A673 (cell line): ENCODE data around the gene NFIB. TPM values are rescaled to one million over a fixed set of nuclear protein-coding genes. Genes with fewer than 3 reads are reported as not detected.

Experiments used
- BruUV-seq: library from RNA; stranded (reverse); fragments of 400-500 nt; replicated peaks from 2 replicates; lab custom pipeline; 2021; lab: Mats Ljungman, UMichigan
- CTCF ChIA-PET: fragments of 300-600 bp; sonication (Branson Sonifier 250); formaldehyde crosslinking; loops from one replicate; lab custom pipeline; 2022; ENCODE audit warnings: antibody characterized with exemption; lab: Charles Lee
- POLR2A ChIA-PET: fragments of 300-600 bp; sonication (Branson Sonifier 250); formaldehyde crosslinking; loops from one replicate; lab custom pipeline; 2022; ENCODE audit warnings: antibody characterized with exemption; ENCODE audit not compliant: low non-redundant PET; lab: Charles Lee
- DNase-seq: peaks from one replicate; pipeline ENCODE4 v3.0.0-alpha.2; 2015; ENCODE audit warnings: low spot score
- H3K27ac ChIP-seq: fragments of 200-600 bp; sonication (generic); 2 replicates; pipeline ENCODE4 v1.5.1; 2016; ENCODE audit warnings: mixed run types, low read depth, mild to moderate bottlenecking, mixed read lengths, antibody characterized with exemption, low read length; ENCODE audit not compliant: poor library complexity, severe bottlenecking
- H3K27me3 ChIP-seq: fragments of 200-600 bp; sonication (generic); replicated peaks from 2 replicates; pipeline ENCODE4 v1.6.1; 2017; ENCODE audit warnings: mixed run types, low read depth, mild to moderate bottlenecking, mixed read lengths, antibody characterized with exemption, low read length; ENCODE audit not compliant: insufficient read depth, poor library complexity
- H3K36me3 ChIP-seq: fragments of 200-600 bp; sonication (generic); 2 replicates; pipeline ENCODE4 v1.6.1; 2016; ENCODE audit warnings: mixed run types, mild to moderate bottlenecking, mixed read lengths, antibody characterized with exemption, low read length; ENCODE audit not compliant: insufficient read depth, poor library complexity, severe bottlenecking
- H3K4me1 ChIP-seq: fragments of 200-600 bp; sonication (generic); 2 replicates; pipeline ENCODE4 v1.6.1; 2017; ENCODE audit warnings: mixed run types, mild to moderate bottlenecking, mixed read lengths, antibody characterized with exemption, low read length; ENCODE audit not compliant: insufficient read depth, poor library complexity, severe bottlenecking
- H3K4me3 ChIP-seq: fragments of 200-600 bp; sonication (generic); 2 replicates; pipeline ENCODE4 v1.5.1; 2016; ENCODE audit warnings: low read depth, mixed run types, mild to moderate bottlenecking, mixed read lengths, low read length; ENCODE audit not compliant: poor library complexity, severe bottlenecking
- H3K9me3 ChIP-seq: fragments of 200-600 bp; sonication (generic); 2 replicates; pipeline ENCODE4 v1.6.1; 2016; ENCODE audit warnings: mixed run types, low read depth, mild to moderate bottlenecking, mixed read lengths, antibody characterized with exemption, low read length; ENCODE audit not compliant: poor library complexity, severe bottlenecking
- CTCF ChIP-seq: fragments of 300-800, 200-600 bp; sonication (generic); conservative IDR thresholded peaks from 2 replicates; pipeline ENCODE4 v1.5.1; 2017; ENCODE audit warnings: low read depth, mild to moderate bottlenecking, antibody characterized with exemption, low read length, moderate library complexity, mixed read lengths
- EZH2 ChIP-seq: fragments of 200-600 bp; sonication (generic); IDR thresholded peaks from 2 replicates; pipeline ENCODE4 v1.6.1; 2017; ENCODE audit warnings: borderline replicate concordance, low read depth, mild to moderate bottlenecking, mixed read lengths, antibody characterized with exemption, low read length; ENCODE audit not compliant: poor library complexity, severe bottlenecking
- intact Hi-C: fragments of 100-400 bp; cut with micrococcal nuclease; formaldehyde crosslinking; loops from one replicate; pipeline ENCODE4 v1.10.0; 2022; ENCODE audit not compliant: unreplicated experiment
- total RNA-seq: library from RNA; stranded (reverse); gene quantifications from 2 replicates; pipeline ENCODE4 v1.2.3, GENCODE V29; 2021

The NFIB gene
- total RNA-seq, 1 experiment from 2014 or later = 41.2 TPM

GRCh38 chr9:14165376-14166035 lies 148.4 kb downstream of the NFIB start:
- H3K27ac ChIP-seq = no peak overlapping the region
- TF ChIP-seq EZH2 (no peak), CTCF (no peak)
- ChIA-PET CTCF (no interaction called here), POLR2A (no interaction called here)
- BruUV-seq = no TSS peak
- no peaks in the 10 kb centered on the region for H3K9me3 ChIP-seq
- no peak overlapping the region for H3K4me3 ChIP-seq
- no peaks in the 10 kb centered on the region for H3K4me1 ChIP-seq
- intact Hi-C loops = no loop called here
- H3K27me3 ChIP-seq = no peaks in the 10 kb centered on the region
- H3K36me3 ChIP-seq = no peaks in the 10 kb centered on the region
- no peak for DNase-seq

- Histone ChIP-seq H3K4me1 (peaks cover 4% of the 10 kb centered on the region), H3K27ac (no peak overlapping the region), H3K4me3 (no peak overlapping the region), H3K27me3 (no peaks in the 10 kb centered on the region), H3K36me3 (no peaks in the 10 kb centered on the region), H3K9me3 (no peaks in the 10 kb centered on the region)
- no peak for DNase-seq
- ChIA-PET POLR2A (no interaction called here), CTCF (no interaction called here)
- no TSS peak for BruUV-seq
- TF ChIP-seq EZH2 (no peak), CTCF (no peak)
- intact Hi-C loops = no loop called here
These were observed 149.0 kb downstream of the NFIB start for GRCh38 chr9:14164908-14165307.

GRCh38 chr9:14159440-14160216 lies 154.3 kb downstream of the NFIB start:
- POLR2A ChIA-PET = no interaction called here
- H3K4me1 ChIP-seq = peaks cover 7% of the 10 kb centered on the region
- no peak overlapping the region for H3K27ac ChIP-seq
- no peak for TF ChIP-seq EZH2
- TF ChIP-seq CTCF = no peak
- no TSS peak for BruUV-seq
- H3K4me3 ChIP-seq = no peak overlapping the region
- intact Hi-C loops = no loop called here
- CTCF ChIA-PET = no interaction called here
- H3K9me3 ChIP-seq = no peaks in the 10 kb centered on the region
- no peaks in the 10 kb centered on the region for H3K36me3 ChIP-seq
- no peaks in the 10 kb centered on the region for H3K27me3 ChIP-seq
- no peak for DNase-seq
